Body of pancreas (tissue), 4 donors: ENCODE data around the gene BABAM2. TPM values are rescaled to one million over a fixed set of nuclear protein-coding genes. Genes with fewer than 3 reads are reported as not detected.

Experiments
- ATAC-seq: fragments of 150-250 bp; one replicate; pipeline ENCODE4 v1.9.1; 2016
- DNase-seq, 4 donors: peaks; one replicate each; pipeline ENCODE4 v3.0.0-alpha.2; 2019
- H3K27ac ChIP-seq, 4 donors: fragments of 200-600 bp; sonication (generic); 1 replicate in 3 of 4; 2 replicates in 1 of 4; pipeline versions ENCODE4 v1.5.1 to v1.6.1; 2016 to 2019; ENCODE audit warnings: mild to moderate bottlenecking in 1 of 4, mixed read lengths in 1 of 4, moderate library complexity in 1 of 4
- H3K27me3 ChIP-seq, 2 donors: fragments of 200-600 bp; sonication (generic); one replicate each; pipeline ENCODE4 v1.6.0; 2016; ENCODE audit warnings: mild to moderate bottlenecking in 1 of 2
- H3K36me3 ChIP-seq, 2 donors: fragments of 200-600 bp; sonication (generic); replicated peaks in 1 of 2; 2 replicates each; pipeline ENCODE4 v1.5.1; 2016; ENCODE audit warnings: low read depth in 2 of 2; ENCODE audit not compliant: insufficient read depth in 1 of 2
- H3K4me1 ChIP-seq: fragments of 200-600 bp; sonication (generic); one replicate; pipeline ENCODE4 v1.6.0; 2016
- H3K4me3 ChIP-seq, 2 donors: fragments of 200-600 bp; sonication (generic); 1 replicate in 1 of 2; 2 replicates in 1 of 2; pipeline ENCODE4 v1.5.1; 2016 to 2019
- H3K9me3 ChIP-seq, 3 donors: fragments of 200-600 bp; sonication (generic); 1 replicate in 2 of 3; 2 replicates in 1 of 3; pipeline ENCODE4 v1.5.1; 2016
- CTCF ChIP-seq, 7 experiments: fragments of 450-650 bp in 4 of 7; fragments of 200-600 bp in 3 of 7; sonication (generic) in 3 of 7; IDR thresholded peaks; one replicate each; pipeline ENCODE4 v1.5.1; 2016 to 2019; ENCODE audit warnings: antibody characterized with exemption in 7 of 7
- POLR2A ChIP-seq, 3 donors: fragments of 450-650 bp; IDR thresholded peaks; one replicate each; pipeline ENCODE4 v1.6.1; 2016; ENCODE audit warnings: antibody characterized with exemption in 3 of 3, mild to moderate bottlenecking in 2 of 3
- WGBS, 2 donors: methylation state at CpG; one replicate each; pipeline ENCODE4 v1.1.5; 2017; 5-methylcytosine and 5-hydroxymethylcytosine counted together
- intact Hi-C: fragments of 100-400 bp; cut with DNase I; formaldehyde crosslinking; loops from one replicate; pipeline ENCODE4 v1.15.1; 2023
- total RNA-seq, 2 donors: library from RNA; depleted of rRNA; stranded (reverse); fragments of >200 nt; gene quantifications; one replicate each; pipeline ENCODE4 v1.1.0, GENCODE V29; 2016

BABAM2 gene
- total RNA-seq, 2 donors from 2014 or later = 20.5 to 22.4 TPM

- Histone ChIP-seq H3K4me1 (peaks cover 4% of the 10 kb centered on the region), H3K36me3 (no peaks in the 10 kb centered on the region), H3K4me3 (no peak overlapping the region), H3K9me3 (no peaks in the 10 kb centered on the region), H3K27me3 (no peaks in the 10 kb centered on the region), H3K27ac (no peak overlapping the region)
- intact Hi-C loops = no loop called here
- peak; percentile 30 for ATAC-seq
- peak in 1 of 4 donors; percentile 7 for DNase-seq
- TF ChIP-seq POLR2A (IDR thresholded peaks at IDR 0.05) = no peak
- TF ChIP-seq CTCF (IDR thresholded peaks at IDR 0.05) = no peak
- WGBS, 2 donors = 63 to 68% methylated on average over 2 of the region's 2 CpGs
Observed at GRCh38 chr2:28117104-28117596, 226.6 kb downstream of the BABAM2 start.

GRCh38 chr2:28119631-28120030 lies 229.1 kb downstream of the BABAM2 start:
- no peaks in the 10 kb centered on the region for H3K36me3 ChIP-seq

GRCh38 chr2:28128281-28128950 lies 237.9 kb downstream of the BABAM2 start:
- Histone ChIP-seq H3K9me3 (no peaks in the 10 kb centered on the region), H3K4me3 (no peak overlapping the region), H3K4me1 (peaks cover 2% of the 10 kb centered on the region), H3K27me3 (no peaks in the 10 kb centered on the region), H3K36me3 (no peaks in the 10 kb centered on the region), H3K27ac (no peak overlapping the region)
- WGBS, 2 donors = 78 to 87% methylated on average over 2 of the region's 2 CpGs
- no peak for DNase-seq
- ATAC-seq = no peak
- intact Hi-C loops = no loop called here
- no peak for TF ChIP-seq POLR2A (IDR thresholded peaks at IDR 0.05)
- no peak for TF ChIP-seq CTCF (IDR thresholded peaks at IDR 0.05)

More at GRCh38 chr2:28119631-28120030, 229.1 kb downstream of the BABAM2 start:
- no peaks in the 10 kb centered on the region for H3K9me3 ChIP-seq
- no peak overlapping the region for H3K4me3 ChIP-seq
- TF ChIP-seq CTCF (IDR thresholded peaks at IDR 0.05) = no peak
- TF ChIP-seq POLR2A (IDR thresholded peaks at IDR 0.05) = no peak
- H3K27me3 ChIP-seq = no peaks in the 10 kb centered on the region
- WGBS, 2 donors = 93 to 100% methylated on average over 1 of the region's 1 CpG
- no peak overlapping the region for H3K27ac ChIP-seq
- peaks cover 4% of the 10 kb centered on the region for H3K4me1 ChIP-seq
- no peak for DNase-seq
- no peak for ATAC-seq
- intact Hi-C loops = no loop called here

GRCh38 chr2:28129955-28130695 lies 239.6 kb downstream of the BABAM2 start:
- Histone ChIP-seq H3K4me3 (no peak overlapping the region), H3K36me3 (no peaks in the 10 kb centered on the region), H3K4me1 (peaks cover 18% of the 10 kb centered on the region), H3K27me3 (no peaks in the 10 kb centered on the region), H3K9me3 (no peaks in the 10 kb centered on the region), H3K27ac (no peak overlapping the region)
- no peak for DNase-seq
- no peak for ATAC-seq
- 93 to 96% methylated on average over 4 of the region's 4 CpGs for WGBS, 2 donors
- intact Hi-C loops = no loop called here
- no peak for TF ChIP-seq CTCF (IDR thresholded peaks at IDR 0.05)
- no peak for TF ChIP-seq POLR2A (IDR thresholded peaks at IDR 0.05)
